Smooth muscle cell (in vitro differentiated cells): ENCODE data around the gene TEAD1. TPM values are rescaled to one million over a fixed set of nuclear protein-coding genes. Genes with fewer than 3 reads are reported as not detected.

Source experiments
- DNase-seq: peaks from one replicate; lab custom pipeline; 2025; ENCODE audit not compliant: unreplicated experiment; lab: John Stamatoyannopoulos, UW
- H2AFZ ChIP-seq: fragments of 200-600 bp; sonication (generic); 2 replicates; pipeline ENCODE4 v1.6.0; 2016; ENCODE audit warnings: antibody characterized with exemption, low read depth, mild to moderate bottlenecking
- H3F3A ChIP-seq: fragments of 200-600 bp; sonication (generic); 2 replicates; pipeline ENCODE4 v1.6.0; 2017; ENCODE audit warnings: antibody characterized with exemption, low read depth
- H3K27ac ChIP-seq: fragments of 200-600 bp; sonication (generic); 2 replicates; pipeline ENCODE4 v1.5.1; 2016; ENCODE audit warnings: low read depth, mild to moderate bottlenecking
- H3K27me3 ChIP-seq: fragments of 200-600 bp; sonication (generic); 2 replicates; pipeline ENCODE4 v1.6.1; 2016; ENCODE audit warnings: low read depth, mild to moderate bottlenecking
- H3K36me3 ChIP-seq: fragments of 200-600 bp; sonication (generic); 2 replicates; pipeline ENCODE4 v1.5.1; 2016; ENCODE audit warnings: low read depth
- H3K4me1 ChIP-seq: fragments of 200-600 bp; sonication (generic); 2 replicates; pipeline ENCODE4 v1.5.1; 2016; ENCODE audit warnings: low read depth
- H3K4me2 ChIP-seq: fragments of 200-600 bp; sonication (generic); 2 replicates; pipeline ENCODE4 v1.6.0; 2016; ENCODE audit warnings: mild to moderate bottlenecking
- H3K4me3 ChIP-seq: fragments of 200-600 bp; sonication (generic); 2 replicates; pipeline ENCODE4 v1.5.1; 2016; ENCODE audit warnings: mild to moderate bottlenecking
- H3K79me2 ChIP-seq: fragments of 200-600 bp; sonication (generic); 2 replicates; pipeline ENCODE4 v1.6.0; 2016; ENCODE audit warnings: low read depth, mild to moderate bottlenecking
- H3K9ac ChIP-seq: fragments of 200-600 bp; sonication (generic); 2 replicates; pipeline ENCODE4 v1.6.0; 2016; ENCODE audit warnings: low read depth
- H3K9me3 ChIP-seq: fragments of 200-600 bp; sonication (generic); replicated peaks from 2 replicates; pipeline ENCODE4 v1.5.1; 2016; ENCODE audit warnings: low read depth
- H4K20me1 ChIP-seq: fragments of 200-600 bp; sonication (generic); 2 replicates; pipeline ENCODE4 v1.6.0; 2016; ENCODE audit warnings: low read depth
- CTCF ChIP-seq: fragments of 200-600 bp; sonication (generic); IDR thresholded peaks from 2 replicates; pipeline ENCODE4 v1.5.1; 2017; ENCODE audit warnings: borderline replicate concordance, mild to moderate bottlenecking, antibody characterized with exemption; ENCODE audit not compliant: insufficient read depth, poor library complexity, severe bottlenecking
- WGBS: methylation state at CpG from one replicate; pipeline ENCODE4 v1.1.7; 2016; ENCODE audit warnings: low lambda C conversion rate; 5-methylcytosine and 5-hydroxymethylcytosine counted together
- polyA plus RNA-seq: library from polyadenylated mRNA; unstranded; fragments of >200 nt; fragmentation: Nextera tagmentation; extraction: Ambion mirVana; gene quantifications from 2 replicates; pipeline ENCODE4 v1.2.1, GENCODE V29; 2016
- total RNA-seq: library from RNA; depleted of rRNA; stranded (reverse); fragments of >200 nt; gene quantifications from 2 replicates; pipeline ENCODE4 v1.2.3, GENCODE V29; 2014

The TEAD1 gene
- total and polyA plus RNA-seq, 2 experiments from 2014 or later, result 63.0 to 181 TPM

GRCh38 chr11:12762696-12763324 is 88.6 kb downstream of the TEAD1 start:
- Histone ChIP-seq H3K4me2 (peak overlapping the region; percentile 56), H4K20me1 (peaks cover 76% of the 10 kb centered on the region), H3K79me2 (peaks cover 100% of the 10 kb centered on the region), H3K9ac (no peak overlapping the region), H3F3A (peaks cover 41% of the 10 kb centered on the region), H3K9me3 (no peaks in the 10 kb centered on the region), H3K4me1 (peaks cover 17% of the 10 kb centered on the region), H3K4me3 (no peak overlapping the region), H2AFZ (no peak overlapping the region), H3K36me3 (no peaks in the 10 kb centered on the region), H3K27ac (peak overlapping the region; percentile 72), H3K27me3 (no peaks in the 10 kb centered on the region)
- no peak for DNase-seq
- TF ChIP-seq CTCF, result no peak
- 90% methylated on average over 4 of the region's 4 CpGs for WGBS

- Histone ChIP-seq H4K20me1 (peaks cover 65% of the 10 kb centered on the region), H3K27ac (peak overlapping the region; percentile 72), H3K4me3 (no peak overlapping the region), H2AFZ (no peak overlapping the region), H3K4me1 (peaks cover 23% of the 10 kb centered on the region), H3K9ac (peak overlapping the region; percentile 0), H3K27me3 (no peaks in the 10 kb centered on the region), H3K4me2 (peak overlapping the region; percentile 56), H3F3A (peaks cover 41% of the 10 kb centered on the region), H3K9me3 (no peaks in the 10 kb centered on the region), H3K36me3 (no peaks in the 10 kb centered on the region), H3K79me2 (peaks cover 100% of the 10 kb centered on the region)
- TF ChIP-seq CTCF, result no peak
- WGBS, result 46% methylated on average over 8 of the region's 8 CpGs
- no peak for DNase-seq
Observed at GRCh38 chr11:12764187-12764914, 90.1 kb downstream of the TEAD1 start.

- peaks cover 28% of the 10 kb centered on the region for H3K4me1 ChIP-seq
Observed at GRCh38 chr11:12765428-12765827, 91.2 kb downstream of the TEAD1 start.

More at GRCh38 chr11:12765428-12765827, 91.2 kb downstream of the TEAD1 start:
- Histone ChIP-seq H3K27ac (peak overlapping the region; percentile 72), H3K79me2 (peaks cover 100% of the 10 kb centered on the region), H3K27me3 (no peaks in the 10 kb centered on the region), H3K4me3 (no peak overlapping the region), H3F3A (peaks cover 42% of the 10 kb centered on the region), H4K20me1 (peaks cover 64% of the 10 kb centered on the region), H3K36me3 (no peaks in the 10 kb centered on the region), H3K9me3 (no peaks in the 10 kb centered on the region), H3K9ac (no peak overlapping the region), H3K4me2 (peak overlapping the region; percentile 56), H2AFZ (no peak overlapping the region)
- no peak for DNase-seq
- no peak for TF ChIP-seq CTCF
- WGBS, result 45% methylated on average over 3 of the region's 3 CpGs
